GM19193 (cell line): Measurements from ENCODE around the gene UMAD1.

ENCODE experiments used
- POLR2A ChIP-seq: IDR thresholded peaks from 4 replicates; pipeline ENCODE4 v1.6.1; 2011; ENCODE audit not compliant: insufficient read depth, insufficient read length; ENCODE audit errors: extremely low read depth

Gene UMAD1

GRCh38 chr7:7918736-7919448, 278.3 kb downstream of the UMAD1 start:
- no peak for TF ChIP-seq POLR2A

GRCh38 chr7:7919449-7919945, 278.9 kb downstream of the UMAD1 start:
- TF ChIP-seq POLR2A = no peak

- no peak for TF ChIP-seq POLR2A
These were observed 279.5 kb downstream of the UMAD1 start for GRCh38 chr7:7920056-7920455.

- TF ChIP-seq POLR2A = no peak
These were observed 279.9 kb downstream of the UMAD1 start for GRCh38 chr7:7920481-7920880.

GRCh38 chr7:7921830-7922229, 281.3 kb downstream of the UMAD1 start:
- no peak for TF ChIP-seq POLR2A

- no peak for TF ChIP-seq POLR2A
These were observed 282.3 kb downstream of the UMAD1 start for GRCh38 chr7:7922684-7923385.

- no peak for TF ChIP-seq POLR2A
These were observed 283.3 kb downstream of the UMAD1 start for GRCh38 chr7:7923818-7924217.

- no peak for TF ChIP-seq POLR2A
These were observed 283.8 kb downstream of the UMAD1 start for GRCh38 chr7:7924303-7924702.
